Keratinocyte (primary cell): Measurements from ENCODE around the gene ARVCF.

Experiments
- EZH2 ChIP-seq: IDR thresholded peaks from one replicate; pipeline ENCODE4 v1.6.1; 2012; ENCODE audit warnings: inconsistent platforms, mild to moderate bottlenecking, low read length, moderate library complexity
- TF ChIP-seq, protein P1 (sequence below), 3 experiments: IDR thresholded peaks in 1 of 3; conservative IDR thresholded peaks in 1 of 3; optimal IDR thresholded peaks in 1 of 3; 2 replicates in 2 of 3; 3 replicates in 1 of 3; pipeline versions ENCODE3 to v1.5.1; 2011; ENCODE audit warnings: low read length in 3 of 3, mild to moderate bottlenecking in 3 of 3, moderate library complexity in 2 of 3, control low read depth in 1 of 3, inconsistent platforms in 1 of 3; ENCODE audit not compliant: insufficient read depth in 2 of 3; ENCODE audit errors: extremely low read depth in 1 of 3

DNA sequence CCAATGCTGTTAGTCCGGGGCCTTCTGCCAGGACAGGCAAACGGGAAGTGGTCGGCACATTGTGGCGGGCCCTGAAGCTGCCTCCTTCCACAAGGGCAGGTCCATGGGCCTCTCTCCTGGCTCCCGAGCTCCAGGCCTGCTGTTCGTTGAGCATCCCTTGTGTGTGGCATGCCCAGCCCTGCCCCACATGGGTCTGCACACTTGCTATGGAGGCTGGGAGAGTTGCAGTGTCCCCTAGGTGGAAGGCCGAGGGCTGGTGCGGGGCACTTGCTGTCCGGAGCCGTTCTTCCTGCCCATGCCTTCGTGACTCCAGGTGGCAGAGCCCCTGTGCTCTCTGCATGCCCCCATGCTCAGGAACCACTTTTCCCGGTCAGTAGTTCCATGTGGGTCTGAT is 37.4 kb upstream of the ARVCF start:
- TF ChIP-seq, protein P1, sequence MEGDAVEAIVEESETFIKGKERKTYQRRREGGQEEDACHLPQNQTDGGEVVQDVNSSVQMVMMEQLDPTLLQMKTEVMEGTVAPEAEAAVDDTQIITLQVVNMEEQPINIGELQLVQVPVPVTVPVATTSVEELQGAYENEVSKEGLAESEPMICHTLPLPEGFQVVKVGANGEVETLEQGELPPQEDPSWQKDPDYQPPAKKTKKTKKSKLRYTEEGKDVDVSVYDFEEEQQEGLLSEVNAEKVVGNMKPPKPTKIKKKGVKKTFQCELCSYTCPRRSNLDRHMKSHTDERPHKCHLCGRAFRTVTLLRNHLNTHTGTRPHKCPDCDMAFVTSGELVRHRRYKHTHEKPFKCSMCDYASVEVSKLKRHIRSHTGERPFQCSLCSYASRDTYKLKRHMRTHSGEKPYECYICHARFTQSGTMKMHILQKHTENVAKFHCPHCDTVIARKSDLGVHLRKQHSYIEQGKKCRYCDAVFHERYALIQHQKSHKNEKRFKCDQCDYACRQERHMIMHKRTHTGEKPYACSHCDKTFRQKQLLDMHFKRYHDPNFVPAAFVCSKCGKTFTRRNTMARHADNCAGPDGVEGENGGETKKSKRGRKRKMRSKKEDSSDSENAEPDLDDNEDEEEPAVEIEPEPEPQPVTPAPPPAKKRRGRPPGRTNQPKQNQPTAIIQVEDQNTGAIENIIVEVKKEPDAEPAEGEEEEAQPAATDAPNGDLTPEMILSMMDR (optimal IDR thresholded peaks at IDR 0.05 in 1 of 3, IDR thresholded peaks at IDR 0.05 in 1 of 3, conservative IDR thresholded peaks at IDR 0.05 in 1 of 3; ENCODE audit: extremely low read depth in 1 of 3, insufficient read depth in 2 of 3, low read length in 3 of 3), result no peak
- TF ChIP-seq EZH2, result no peak
